Activated CD4-positive, alpha-beta T cell treated with anti-CD3 and anti-CD28 coated beads, Interleukin-2, amount 10 ng/mL, durations not matched to agents 24 days and 14 days (primary cell): ENCODE data around the gene NR2E3. TPM values are rescaled to one million over a fixed set of nuclear protein-coding genes. Genes with fewer than 3 reads are reported as not detected.

ENCODE experiments used
- DNase-seq: peaks from one replicate; pipeline ENCODE4 v3.0.0; 2022
- H3K27ac Mint-ChIP-seq: one replicate; pipeline ENCODE4 v1.8.0; 2022; ENCODE audit warnings: mild to moderate bottlenecking, mixed read lengths
- H3K27me3 Mint-ChIP-seq: one replicate; pipeline ENCODE4 v1.8.0; 2022; ENCODE audit warnings: mixed read lengths
- H3K36me3 Mint-ChIP-seq: one replicate; pipeline ENCODE4 v1.8.0; 2022; ENCODE audit warnings: low read depth, mild to moderate bottlenecking, mixed read lengths
- H3K4me1 Mint-ChIP-seq: one replicate; pipeline ENCODE4 v1.8.0; 2021; ENCODE audit warnings: mixed read lengths
- H3K4me3 Mint-ChIP-seq: one replicate; pipeline ENCODE4 v1.8.0; 2022; ENCODE audit warnings: mild to moderate bottlenecking, moderate library complexity, mixed read lengths
- H3K9me3 Mint-ChIP-seq: one replicate; pipeline ENCODE4 v1.8.0; 2021; ENCODE audit warnings: mixed read lengths
- intact Hi-C: fragments of 100-400 bp; cut with micrococcal nuclease; formaldehyde crosslinking; loops from one replicate; pipeline ENCODE4 v1.15.1; 2023
- total RNA-seq: library from RNA; stranded (reverse); gene quantifications from 2 replicates; pipeline ENCODE4 v1.2.3, GENCODE V29; 2022

Gene NR2E3
- total RNA-seq, 1 donor from 2014 or later: not detected

GRCh38 chr15:71802770-71803169 is 7.6 kb upstream of the NR2E3 start:
- Mint-ChIP-seq H3K4me3 (no peak overlapping the region), H3K27ac (no peak overlapping the region), H3K9me3 (no peaks in the 10 kb centered on the region), H3K36me3 (no peaks in the 10 kb centered on the region), H3K4me1 (no peaks in the 10 kb centered on the region), H3K27me3 (no peaks in the 10 kb centered on the region)
- peak; percentile 80 for DNase-seq
- intact Hi-C loops: loop anchor here (1.0 kb wide), 1 partner anchor 354 kb away; no protein-coding TSS in a partner anchor

- Mint-ChIP-seq H3K4me3 (no peak overlapping the region), H3K27me3 (no peaks in the 10 kb centered on the region), H3K27ac (no peak overlapping the region), H3K4me1 (no peaks in the 10 kb centered on the region), H3K9me3 (no peaks in the 10 kb centered on the region), H3K36me3 (no peaks in the 10 kb centered on the region)
- intact Hi-C loops: no loop called here
- no peak for DNase-seq
Measured at GRCh38 chr15:71804226-71804625, 6.1 kb upstream of the NR2E3 start.

- H3K4me3 Mint-ChIP-seq: no peak overlapping the region
- no peaks in the 10 kb centered on the region for H3K27me3 Mint-ChIP-seq
- intact Hi-C loops: no loop called here
- H3K27ac Mint-ChIP-seq: no peak overlapping the region
- no peaks in the 10 kb centered on the region for H3K36me3 Mint-ChIP-seq
- H3K9me3 Mint-ChIP-seq: no peaks in the 10 kb centered on the region
- no peaks in the 10 kb centered on the region for H3K4me1 Mint-ChIP-seq
- no peak for DNase-seq
Measured at GRCh38 chr15:71804695-71805470, 5.5 kb upstream of the NR2E3 start.

- DNase-seq: no peak
- Mint-ChIP-seq H3K4me1 (no peaks in the 10 kb centered on the region), H3K27ac (no peak overlapping the region), H3K27me3 (no peaks in the 10 kb centered on the region), H3K9me3 (no peaks in the 10 kb centered on the region), H3K36me3 (no peaks in the 10 kb centered on the region), H3K4me3 (no peak overlapping the region)
- intact Hi-C loops: no loop called here
Measured at GRCh38 chr15:71806452-71806931, 3.9 kb upstream of the NR2E3 start.

- no peak overlapping the region for H3K27ac Mint-ChIP-seq
- no peak for DNase-seq
- no peaks in the 10 kb centered on the region for H3K36me3 Mint-ChIP-seq
- intact Hi-C loops: no loop called here
- H3K4me3 Mint-ChIP-seq: no peak overlapping the region
- no peaks in the 10 kb centered on the region for H3K4me1 Mint-ChIP-seq
- no peaks in the 10 kb centered on the region for H3K27me3 Mint-ChIP-seq
- no peaks in the 10 kb centered on the region for H3K9me3 Mint-ChIP-seq
Measured at GRCh38 chr15:71807125-71807629, 3.2 kb upstream of the NR2E3 start.

GRCh38 chr15:71807691-71808091 is 2.7 kb upstream of the NR2E3 start:
- no peaks in the 10 kb centered on the region for H3K36me3 Mint-ChIP-seq

GRCh38 chr15:71808311-71809020 is 1.9 kb upstream of the NR2E3 start:
- Mint-ChIP-seq H3K9me3 (no peaks in the 10 kb centered on the region), H3K27ac (no peak overlapping the region), H3K36me3 (no peaks in the 10 kb centered on the region), H3K4me1 (no peaks in the 10 kb centered on the region), H3K27me3 (no peaks in the 10 kb centered on the region), H3K4me3 (no peak overlapping the region)
- intact Hi-C loops: no loop called here
- no peak for DNase-seq

More at GRCh38 chr15:71807691-71808091, 2.7 kb upstream of the NR2E3 start:
- Mint-ChIP-seq H3K4me1 (no peaks in the 10 kb centered on the region), H3K4me3 (no peak overlapping the region), H3K27me3 (no peaks in the 10 kb centered on the region), H3K9me3 (no peaks in the 10 kb centered on the region), H3K27ac (no peak overlapping the region)
- intact Hi-C loops: no loop called here
- DNase-seq: no peak

GRCh38 chr15:71809346-71809745 is 1.0 kb upstream of the NR2E3 start:
- Mint-ChIP-seq H3K36me3 (no peaks in the 10 kb centered on the region), H3K4me3 (no peak overlapping the region), H3K27me3 (no peaks in the 10 kb centered on the region), H3K4me1 (no peaks in the 10 kb centered on the region), H3K9me3 (no peaks in the 10 kb centered on the region), H3K27ac (no peak overlapping the region)
- intact Hi-C loops: no loop called here
- no peak for DNase-seq

GRCh38 chr15:71811036-71811736 is 832 bp downstream of the NR2E3 start:
- no peaks in the 10 kb centered on the region for H3K27me3 Mint-ChIP-seq
- H3K9me3 Mint-ChIP-seq: no peaks in the 10 kb centered on the region
- no peaks in the 10 kb centered on the region for H3K36me3 Mint-ChIP-seq
- no peak for DNase-seq
- H3K4me1 Mint-ChIP-seq: no peaks in the 10 kb centered on the region
- intact Hi-C loops: no loop called here
- H3K4me3 Mint-ChIP-seq: no peak overlapping the region
- no peak overlapping the region for H3K27ac Mint-ChIP-seq

GRCh38 chr15:71811752-71812735 is 1.7 kb downstream of the NR2E3 start:
- H3K27me3 Mint-ChIP-seq: no peaks in the 10 kb centered on the region
- no peaks in the 10 kb centered on the region for H3K36me3 Mint-ChIP-seq
- intact Hi-C loops: no loop called here
- no peak overlapping the region for H3K4me3 Mint-ChIP-seq
- DNase-seq: no peak
- no peaks in the 10 kb centered on the region for H3K4me1 Mint-ChIP-seq
- no peaks in the 10 kb centered on the region for H3K9me3 Mint-ChIP-seq
- H3K27ac Mint-ChIP-seq: no peak overlapping the region

- Mint-ChIP-seq H3K27me3 (no peaks in the 10 kb centered on the region), H3K4me3 (no peak overlapping the region), H3K4me1 (no peaks in the 10 kb centered on the region), H3K27ac (no peak overlapping the region), H3K9me3 (no peaks in the 10 kb centered on the region), H3K36me3 (no peaks in the 10 kb centered on the region)
- DNase-seq: peak; percentile 50
- intact Hi-C loops: no loop called here
Measured at GRCh38 chr15:71812966-71813722, 2.8 kb downstream of the NR2E3 start.

- Mint-ChIP-seq H3K36me3 (no peaks in the 10 kb centered on the region), H3K9me3 (no peaks in the 10 kb centered on the region), H3K4me1 (no peaks in the 10 kb centered on the region), H3K4me3 (no peak overlapping the region), H3K27ac (no peak overlapping the region), H3K27me3 (no peaks in the 10 kb centered on the region)
- intact Hi-C loops: no loop called here
- DNase-seq: peak; percentile 44
Measured at GRCh38 chr15:71813723-71814470, 3.5 kb downstream of the NR2E3 start.
